BJ (cell line): ENCODE results near the gene GLP1R. TPM values are rescaled to one million over a fixed set of nuclear protein-coding genes. Genes with fewer than 3 reads are reported as not detected.

Source experiments
- CTCF ChIA-PET: fragments of 350-600 bp; formaldehyde crosslinking; extraction: SDS; loops from one replicate; lab custom pipeline; 2021; ENCODE audit warnings: antibody characterized with exemption, inconsistent platforms; lab: Yijun Ruan, JAX
- POLR2A ChIA-PET: fragments of 300-600 bp; sonication (Branson Sonifier 250); formaldehyde crosslinking; extraction: SDS; loops from one replicate; lab custom pipeline; 2021; ENCODE audit warnings: antibody characterized with exemption; lab: Charles Lee
- DNase-seq: peaks from one replicate; pipeline ENCODE4 v3.0.0-alpha.2; 2011; ENCODE audit warnings: low read depth
- H3K27me3 ChIP-seq: 2 replicates; pipeline ENCODE4 v1.6.0; 2011; ENCODE audit warnings: low read length; ENCODE audit not compliant: control insufficient read depth, insufficient read depth
- H3K36me3 ChIP-seq: 2 replicates; pipeline ENCODE4 v1.5.1; 2011; ENCODE audit warnings: low read length; ENCODE audit not compliant: control insufficient read depth, insufficient read depth
- H3K4me3 ChIP-seq: 2 replicates; pipeline ENCODE4 v1.5.1; 2011; ENCODE audit warnings: low read depth, mild to moderate bottlenecking, control low read depth, low read length
- CTCF ChIP-seq: IDR thresholded peaks from 2 replicates; pipeline ENCODE4 v1.5.1; 2011; ENCODE audit warnings: low read depth, mild to moderate bottlenecking, control low read depth, inconsistent platforms, low read length, moderate library complexity; ENCODE audit not compliant: insufficient read depth
- polyA plus RNA-seq: library from polyadenylated mRNA; depleted of rRNA; stranded (reverse); fragments of >200 nt; gene quantifications from 2 replicates; pipeline ENCODE4 v1.2.3, GENCODE V29; 2011

The GLP1R gene
- polyA plus RNA-seq, 1 experiment: not detected

GRCh38 chr6:39018103-39018502 lies 30.5 kb upstream of the GLP1R start:
- DNase-seq: no peak
- no peaks in the 10 kb centered on the region for H3K36me3 ChIP-seq
- ChIA-PET POLR2A (no interaction called here), CTCF (interaction anchor here (0.9 kb wide), 1 partner anchor 8 kb away, joined by 4 read pairs; no protein-coding TSS in a partner anchor)
- H3K27me3 ChIP-seq: no peaks in the 10 kb centered on the region
- no peak overlapping the region for H3K4me3 ChIP-seq
- TF ChIP-seq CTCF: no peak

- Histone ChIP-seq H3K36me3 (no peaks in the 10 kb centered on the region), H3K27me3 (no peaks in the 10 kb centered on the region), H3K4me3 (no peak overlapping the region)
- no peak for DNase-seq
- ChIA-PET POLR2A (no interaction called here), CTCF (no interaction called here)
- no peak for TF ChIP-seq CTCF
Measured at GRCh38 chr6:39020136-39020535, 28.4 kb upstream of the GLP1R start.

GRCh38 chr6:39021041-39021440 lies 27.5 kb upstream of the GLP1R start:
- no peak for TF ChIP-seq CTCF
- Histone ChIP-seq H3K4me3 (no peak overlapping the region), H3K36me3 (no peaks in the 10 kb centered on the region), H3K27me3 (no peaks in the 10 kb centered on the region)
- no peak for DNase-seq
- ChIA-PET POLR2A (no interaction called here), CTCF (no interaction called here)

GRCh38 chr6:39021779-39022178 lies 26.8 kb upstream of the GLP1R start:
- no peaks in the 10 kb centered on the region for H3K27me3 ChIP-seq
- no peaks in the 10 kb centered on the region for H3K36me3 ChIP-seq
- H3K4me3 ChIP-seq: no peak overlapping the region
- TF ChIP-seq CTCF: no peak
- DNase-seq: no peak
- ChIA-PET CTCF (interaction anchor here (0.6 to 1.3 kb wide), 2 partner anchors 18 to 19 kb away, joined by 3 read pairs; no protein-coding TSS in a partner anchor), POLR2A (no interaction called here)

- DNase-seq: no peak
- no peaks in the 10 kb centered on the region; the same call in 1 of the 2 replicates for H3K27me3 ChIP-seq
- H3K36me3 ChIP-seq: no peaks in the 10 kb centered on the region
- ChIA-PET POLR2A (no interaction called here), CTCF (interaction anchor here (1.0 to 1.3 kb wide), 2 partner anchors 8 to 29 kb away, joined by 3 to 4 read pairs; no protein-coding TSS in a partner anchor)
- TF ChIP-seq CTCF: no peak
- no peak overlapping the region for H3K4me3 ChIP-seq
Measured at GRCh38 chr6:39026175-39026574, 22.4 kb upstream of the GLP1R start.
